WTC11 (cell line): ENCODE results near the gene RMND5B. TPM values are rescaled to one million over a fixed set of nuclear protein-coding genes. Genes with fewer than 3 reads are reported as not detected.

ENCODE experiments used
- AFF4 ChIP-seq: sonication (generic); formaldehyde crosslinking; IDR thresholded peaks from 2 replicates; pipeline ENCODE4 v1.8.1; 2023; ENCODE audit warnings: mild to moderate bottlenecking, missing genetic modification reagents, borderline replicate concordance
- GTF2I ChIP-seq: fragments of 250-450 bp; sonication (Bioruptor Pico); conservative IDR thresholded peaks from 2 replicates; pipeline ENCODE4 v1.4.0; 2021; ENCODE audit warnings: mild to moderate bottlenecking
- NFE2L1 ChIP-seq: sonication (generic); formaldehyde crosslinking; IDR thresholded peaks from 2 replicates; pipeline ENCODE4 v1.8.1; 2023; ENCODE audit warnings: missing genetic modification reagents
- NFYB ChIP-seq: sonication (generic); formaldehyde crosslinking; conservative IDR thresholded peaks from 2 replicates; pipeline ENCODE4 v1.8.0; 2022; ENCODE audit warnings: low read depth, missing genetic modification reagents
- NR1H2 ChIP-seq: sonication (generic); formaldehyde crosslinking; IDR thresholded peaks from 2 replicates; pipeline ENCODE4 v1.9.0; 2021; ENCODE audit warnings: mild to moderate bottlenecking, moderate library complexity, missing genetic modification reagents
- PREB ChIP-seq: sonication (generic); formaldehyde crosslinking; IDR thresholded peaks from 2 replicates; pipeline ENCODE4 v1.8.1; 2022; ENCODE audit warnings: mild to moderate bottlenecking, missing genetic modification reagents, moderate library complexity, borderline replicate concordance
- ZNF263 ChIP-seq: sonication (generic); formaldehyde crosslinking; IDR thresholded peaks from 2 replicates; pipeline ENCODE4 v1.8.1; 2022; ENCODE audit warnings: low read depth, mild to moderate bottlenecking, moderate library complexity, missing genetic modification reagents
- ZNF532 ChIP-seq: fragments of 250-450 bp; sonication (Bioruptor Pico); IDR thresholded peaks from 2 replicates; pipeline ENCODE4 v1.9.0; 2021; ENCODE audit warnings: mild to moderate bottlenecking, borderline replicate concordance
- total RNA-seq: library from RNA; stranded (reverse); gene quantifications from 3 replicates; pipeline ENCODE4 v1.2.3, GENCODE V29; 2021
- TF ChIP-seq, protein P1 (sequence below): sonication (generic); formaldehyde crosslinking; IDR thresholded peaks from 2 replicates; pipeline ENCODE4 v1.8.1; 2023; ENCODE audit warnings: mild to moderate bottlenecking, missing genetic modification reagents
- TF ChIP-seq, protein P2 (sequence below): sonication (generic); formaldehyde crosslinking; IDR thresholded peaks from 2 replicates; pipeline ENCODE4 v1.8.0; 2022; ENCODE audit warnings: mild to moderate bottlenecking, missing genetic modification reagents
- TF ChIP-seq, protein P3 (sequence below): sonication (generic); formaldehyde crosslinking; IDR thresholded peaks from 2 replicates; pipeline ENCODE4 v1.8.0; 2023; ENCODE audit warnings: missing genetic modification reagents
- TF ChIP-seq, protein P4 (sequence below): fragments of 250-450 bp; sonication (Bioruptor Pico); conservative IDR thresholded peaks from 2 replicates; pipeline ENCODE4 v1.9.0; 2021; ENCODE audit warnings: mild to moderate bottlenecking
- TF ChIP-seq, protein P5 (sequence below): sonication (generic); formaldehyde crosslinking; IDR thresholded peaks from 2 replicates; pipeline ENCODE4 v1.8.1; 2023; ENCODE audit warnings: mild to moderate bottlenecking, missing genetic modification reagents

The RMND5B gene
- total RNA-seq, 1 experiment from 2014 or later, result 93.3 TPM

GRCh38 chr5:178126556-178126955, 4.3 kb upstream of the RMND5B start (continued):
- TF ChIP-seq, protein P1, sequence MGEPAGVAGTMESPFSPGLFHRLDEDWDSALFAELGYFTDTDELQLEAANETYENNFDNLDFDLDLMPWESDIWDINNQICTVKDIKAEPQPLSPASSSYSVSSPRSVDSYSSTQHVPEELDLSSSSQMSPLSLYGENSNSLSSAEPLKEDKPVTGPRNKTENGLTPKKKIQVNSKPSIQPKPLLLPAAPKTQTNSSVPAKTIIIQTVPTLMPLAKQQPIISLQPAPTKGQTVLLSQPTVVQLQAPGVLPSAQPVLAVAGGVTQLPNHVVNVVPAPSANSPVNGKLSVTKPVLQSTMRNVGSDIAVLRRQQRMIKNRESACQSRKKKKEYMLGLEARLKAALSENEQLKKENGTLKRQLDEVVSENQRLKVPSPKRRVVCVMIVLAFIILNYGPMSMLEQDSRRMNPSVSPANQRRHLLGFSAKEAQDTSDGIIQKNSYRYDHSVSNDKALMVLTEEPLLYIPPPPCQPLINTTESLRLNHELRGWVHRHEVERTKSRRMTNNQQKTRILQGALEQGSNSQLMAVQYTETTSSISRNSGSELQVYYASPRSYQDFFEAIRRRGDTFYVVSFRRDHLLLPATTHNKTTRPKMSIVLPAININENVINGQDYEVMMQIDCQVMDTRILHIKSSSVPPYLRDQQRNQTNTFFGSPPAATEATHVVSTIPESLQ (CRISPR knock-in tag), result no peak
- TF ChIP-seq NFYB (CRISPR knock-in tag) (no peak), GTF2I (CRISPR knock-in tag) (no peak), NFE2L1 (CRISPR knock-in tag) (no peak), AFF4 (CRISPR knock-in tag) (no peak), ZNF532 (CRISPR knock-in tag) (no peak), ZNF263 (CRISPR knock-in tag) (no peak), PREB (no peak), NR1H2 (CRISPR knock-in tag) (no peak)
- TF ChIP-seq, protein P2, sequence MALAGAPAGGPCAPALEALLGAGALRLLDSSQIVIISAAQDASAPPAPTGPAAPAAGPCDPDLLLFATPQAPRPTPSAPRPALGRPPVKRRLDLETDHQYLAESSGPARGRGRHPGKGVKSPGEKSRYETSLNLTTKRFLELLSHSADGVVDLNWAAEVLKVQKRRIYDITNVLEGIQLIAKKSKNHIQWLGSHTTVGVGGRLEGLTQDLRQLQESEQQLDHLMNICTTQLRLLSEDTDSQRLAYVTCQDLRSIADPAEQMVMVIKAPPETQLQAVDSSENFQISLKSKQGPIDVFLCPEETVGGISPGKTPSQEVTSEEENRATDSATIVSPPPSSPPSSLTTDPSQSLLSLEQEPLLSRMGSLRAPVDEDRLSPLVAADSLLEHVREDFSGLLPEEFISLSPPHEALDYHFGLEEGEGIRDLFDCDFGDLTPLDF (CRISPR knock-in tag), result no peak
- TF ChIP-seq, protein P3, sequence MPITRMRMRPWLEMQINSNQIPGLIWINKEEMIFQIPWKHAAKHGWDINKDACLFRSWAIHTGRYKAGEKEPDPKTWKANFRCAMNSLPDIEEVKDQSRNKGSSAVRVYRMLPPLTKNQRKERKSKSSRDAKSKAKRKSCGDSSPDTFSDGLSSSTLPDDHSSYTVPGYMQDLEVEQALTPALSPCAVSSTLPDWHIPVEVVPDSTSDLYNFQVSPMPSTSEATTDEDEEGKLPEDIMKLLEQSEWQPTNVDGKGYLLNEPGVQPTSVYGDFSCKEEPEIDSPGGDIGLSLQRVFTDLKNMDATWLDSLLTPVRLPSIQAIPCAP, result no peak
- TF ChIP-seq, protein P4, sequence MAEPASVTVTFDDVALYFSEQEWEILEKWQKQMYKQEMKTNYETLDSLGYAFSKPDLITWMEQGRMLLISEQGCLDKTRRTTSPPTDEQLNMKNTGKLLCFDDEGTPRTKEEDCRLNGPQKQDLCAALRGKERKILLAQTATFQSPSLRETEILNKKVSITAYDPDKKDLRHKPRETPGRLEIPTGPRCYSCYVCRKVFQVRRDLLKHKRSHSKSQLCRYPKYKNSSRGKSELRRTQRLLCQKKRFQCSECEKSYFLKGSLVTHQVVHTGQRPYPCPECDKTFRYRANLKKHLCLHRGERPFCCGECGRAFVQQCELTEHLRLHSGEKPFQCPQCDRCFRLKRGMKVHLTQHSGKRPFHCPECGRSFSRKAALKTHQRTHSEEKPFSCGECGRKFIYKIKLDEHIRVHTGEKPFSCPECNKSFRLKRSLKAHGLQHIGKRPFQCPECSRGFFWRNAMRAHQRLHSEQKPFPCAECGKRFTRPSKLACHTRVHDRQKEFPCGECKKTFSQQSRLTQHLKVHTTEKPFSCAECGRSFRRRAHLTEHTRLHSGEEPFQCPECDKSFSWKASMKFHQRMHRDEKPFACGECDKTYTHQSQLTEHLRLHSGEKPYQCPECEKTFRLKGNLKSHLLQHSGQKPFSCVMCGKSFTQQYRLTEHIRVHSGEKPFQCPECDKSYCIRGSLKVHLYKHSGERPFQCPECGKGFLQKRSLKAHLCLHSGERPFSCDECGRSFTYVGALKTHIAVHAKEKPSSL, result no peak
- TF ChIP-seq, protein P5, sequence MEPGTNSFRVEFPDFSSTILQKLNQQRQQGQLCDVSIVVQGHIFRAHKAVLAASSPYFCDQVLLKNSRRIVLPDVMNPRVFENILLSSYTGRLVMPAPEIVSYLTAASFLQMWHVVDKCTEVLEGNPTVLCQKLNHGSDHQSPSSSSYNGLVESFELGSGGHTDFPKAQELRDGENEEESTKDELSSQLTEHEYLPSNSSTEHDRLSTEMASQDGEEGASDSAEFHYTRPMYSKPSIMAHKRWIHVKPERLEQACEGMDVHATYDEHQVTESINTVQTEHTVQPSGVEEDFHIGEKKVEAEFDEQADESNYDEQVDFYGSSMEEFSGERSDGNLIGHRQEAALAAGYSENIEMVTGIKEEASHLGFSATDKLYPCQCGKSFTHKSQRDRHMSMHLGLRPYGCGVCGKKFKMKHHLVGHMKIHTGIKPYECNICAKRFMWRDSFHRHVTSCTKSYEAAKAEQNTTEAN (CRISPR knock-in tag), result no peak
